PFSK-1 (cell line): ENCODE results near the gene MAP7.

Experiments
- FOXP2 ChIP-seq: optimal IDR thresholded peaks from 2 replicates; pipeline ENCODE3; 2011; ENCODE audit warnings: borderline replicate concordance, control low read depth, inconsistent platforms; ENCODE audit not compliant: insufficient read depth; ENCODE audit errors: extremely low read length, extremely low read depth
- POLR2AphosphoS5 ChIP-seq: IDR thresholded peaks from 2 replicates; pipeline ENCODE4 v1.6.1; 2012; ENCODE audit warnings: low read depth, mild to moderate bottlenecking, control low read depth, low read length, moderate library complexity
- REST ChIP-seq, 2 experiments: IDR thresholded peaks; 2 replicates each; pipeline versions ENCODE4 v1.6.1 to v1.8.0; 2011 to 2012; ENCODE audit warnings: low read depth in 2 of 2, low read length in 2 of 2, control low read depth in 1 of 2, inconsistent platforms in 1 of 2, mild to moderate bottlenecking in 1 of 2, moderate library complexity in 1 of 2; ENCODE audit not compliant: insufficient read depth in 1 of 2
- SIN3A ChIP-seq: IDR thresholded peaks from 2 replicates; pipeline ENCODE4 v1.6.1; 2012; ENCODE audit warnings: mild to moderate bottlenecking, low read length, moderate library complexity, borderline replicate concordance; ENCODE audit not compliant: insufficient read depth
- TAF1 ChIP-seq: IDR thresholded peaks from 2 replicates; pipeline ENCODE4 v1.6.1; 2012; ENCODE audit warnings: low read length, control low read depth, borderline replicate concordance; ENCODE audit not compliant: insufficient read depth

Gene MAP7

GRCh38 chr6:136523196-136523595, 27.0 kb downstream of the MAP7 start:
- TF ChIP-seq REST (IDR thresholded peaks at IDR 0.05; ENCODE audit: insufficient read depth in 1 of 2, low read depth in 2 of 2, low read length in 2 of 2) (no peak), POLR2AphosphoS5 (no peak), FOXP2 (no peak)

DNA sequence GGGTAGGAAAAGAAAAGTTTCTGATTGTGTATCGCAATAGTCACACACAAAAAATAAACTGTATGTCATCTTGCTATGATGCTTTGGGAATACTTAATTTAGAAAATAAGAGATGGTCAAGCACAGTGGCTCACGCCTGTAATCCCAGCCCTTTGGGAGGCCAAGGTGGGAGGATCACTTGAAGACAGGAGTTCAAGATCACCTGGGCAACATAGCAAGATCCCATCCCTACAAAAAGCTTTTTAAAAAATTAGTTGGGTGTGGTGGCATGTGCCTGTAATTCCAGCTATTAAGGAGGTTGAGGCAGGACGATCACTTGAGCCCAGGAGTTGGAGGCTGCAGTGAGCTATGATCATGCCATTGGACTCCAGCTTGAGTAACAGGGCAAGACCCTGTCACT, 27.6 kb downstream of the MAP7 start:
- TF ChIP-seq POLR2AphosphoS5: no peak
- no peak for TF ChIP-seq SIN3A
- no peak for TF ChIP-seq TAF1
- TF ChIP-seq FOXP2: no peak
- TF ChIP-seq REST (IDR thresholded peaks at IDR 0.05; ENCODE audit: insufficient read depth in 1 of 2, low read depth in 2 of 2, low read length in 2 of 2): no peak

DNA sequence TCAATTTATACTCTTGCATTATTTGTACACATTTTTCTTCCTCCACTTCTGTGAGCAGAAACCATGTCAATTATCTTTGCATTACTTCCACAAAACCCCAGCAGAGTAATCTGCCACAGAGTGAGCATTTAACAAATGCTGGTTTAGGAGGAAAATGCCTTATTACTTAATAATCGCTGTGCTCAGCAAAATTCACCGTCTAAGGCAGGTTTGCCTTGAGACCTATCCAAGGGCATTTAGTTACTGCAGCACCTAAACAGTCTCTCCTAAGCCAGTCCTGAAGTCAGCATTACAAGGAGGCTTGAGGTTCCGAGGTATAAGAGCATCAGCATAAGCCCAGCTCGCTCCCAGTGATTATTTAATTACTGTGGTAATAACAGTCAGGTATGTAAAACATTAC, 28.3 kb downstream of the MAP7 start:
- TF ChIP-seq TAF1: no peak
- TF ChIP-seq FOXP2: no peak
- no peak for TF ChIP-seq POLR2AphosphoS5
- TF ChIP-seq SIN3A: no peak
- TF ChIP-seq REST (IDR thresholded peaks at IDR 0.05; ENCODE audit: insufficient read depth in 1 of 2, low read depth in 2 of 2, low read length in 2 of 2): no peak

- TF ChIP-seq POLR2AphosphoS5 (no peak), REST (IDR thresholded peaks at IDR 0.05; ENCODE audit: insufficient read depth in 1 of 2, low read depth in 2 of 2, low read length in 2 of 2) (no peak)
Measured at GRCh38 chr6:136521427-136521826, 28.8 kb downstream of the MAP7 start.

DNA sequence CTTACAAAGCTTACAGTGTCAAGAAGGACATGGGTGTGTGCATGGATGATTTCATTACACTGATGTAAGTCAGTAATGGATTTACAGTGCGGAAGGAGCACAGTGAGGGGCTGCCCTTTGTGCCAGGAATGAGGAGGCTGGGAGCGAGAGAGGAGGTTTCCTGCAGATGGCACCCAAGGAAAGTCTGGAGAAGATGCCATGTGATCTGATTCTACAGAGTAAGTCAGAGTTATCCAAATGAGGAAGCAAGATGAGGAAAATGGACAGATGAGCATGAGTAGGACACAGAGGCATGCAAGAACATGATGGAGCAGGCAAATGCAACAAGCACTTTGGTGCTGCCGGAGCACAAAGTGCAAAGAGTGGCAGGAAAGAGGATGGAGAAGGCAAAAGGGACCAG, 29.7 kb downstream of the MAP7 start:
- TF ChIP-seq REST (IDR thresholded peaks at IDR 0.05; ENCODE audit: insufficient read depth in 1 of 2, low read depth in 2 of 2, low read length in 2 of 2) (no peak), TAF1 (no peak), SIN3A (no peak)
